NCI-H1930 (cell line): ENCODE data around the gene TEX29.

Experiments used
- DNase-seq, 2 experiments: peaks; one replicate each; lab custom pipeline; 2025; lab: John Stamatoyannopoulos, UW

Gene TEX29

DNA sequence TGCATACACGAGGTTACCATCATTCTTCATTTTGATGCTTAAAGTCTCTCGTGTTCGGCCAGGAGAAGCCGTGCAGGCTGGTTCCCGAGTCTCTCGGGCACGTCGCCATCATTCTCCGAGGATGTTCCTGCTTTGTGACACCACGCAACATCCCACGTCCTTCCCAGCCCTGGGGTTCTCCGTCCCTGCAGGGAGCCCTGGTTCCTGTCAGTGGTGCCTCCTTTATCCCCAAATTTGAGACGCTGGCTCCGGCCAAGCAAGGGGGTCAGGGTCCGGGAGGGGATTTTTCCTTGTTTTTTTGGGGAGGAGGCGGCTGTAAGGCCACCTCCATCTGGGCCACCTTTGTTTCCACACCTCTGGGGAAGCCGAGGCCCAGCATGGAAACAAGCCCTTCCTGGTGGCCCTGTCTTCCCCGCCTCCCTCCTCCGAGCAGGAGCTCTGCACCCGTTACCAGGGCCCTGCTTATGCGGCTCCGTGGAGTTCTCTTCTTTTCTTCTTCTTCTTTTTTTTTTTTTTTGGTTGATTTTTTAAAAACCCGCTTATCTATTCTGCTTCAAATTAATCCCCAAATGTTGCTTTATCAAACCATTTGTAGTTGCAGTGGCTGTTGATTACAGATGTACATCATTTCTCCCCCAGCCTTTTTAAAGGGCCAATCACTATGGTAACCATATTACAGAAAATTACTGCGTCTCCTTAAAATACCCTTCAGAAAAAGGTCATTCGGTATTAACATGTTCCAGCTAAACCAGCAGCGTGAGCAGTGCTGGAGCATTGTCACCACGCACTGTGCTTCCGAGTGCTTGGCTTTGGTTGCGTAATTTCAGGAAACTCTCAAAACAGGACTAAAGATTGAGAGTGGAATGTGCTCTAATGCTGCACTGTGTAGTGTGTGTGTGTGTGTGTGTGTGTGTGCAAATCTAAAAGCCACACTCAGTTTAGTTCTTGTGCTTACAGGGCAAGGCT is 50.4 kb downstream of the TEX29 start:
- DNase-seq: no peak

- no peak for DNase-seq
Measured at GRCh38 chr13:111371720-111372119, 51.3 kb downstream of the TEX29 start.

DNA sequence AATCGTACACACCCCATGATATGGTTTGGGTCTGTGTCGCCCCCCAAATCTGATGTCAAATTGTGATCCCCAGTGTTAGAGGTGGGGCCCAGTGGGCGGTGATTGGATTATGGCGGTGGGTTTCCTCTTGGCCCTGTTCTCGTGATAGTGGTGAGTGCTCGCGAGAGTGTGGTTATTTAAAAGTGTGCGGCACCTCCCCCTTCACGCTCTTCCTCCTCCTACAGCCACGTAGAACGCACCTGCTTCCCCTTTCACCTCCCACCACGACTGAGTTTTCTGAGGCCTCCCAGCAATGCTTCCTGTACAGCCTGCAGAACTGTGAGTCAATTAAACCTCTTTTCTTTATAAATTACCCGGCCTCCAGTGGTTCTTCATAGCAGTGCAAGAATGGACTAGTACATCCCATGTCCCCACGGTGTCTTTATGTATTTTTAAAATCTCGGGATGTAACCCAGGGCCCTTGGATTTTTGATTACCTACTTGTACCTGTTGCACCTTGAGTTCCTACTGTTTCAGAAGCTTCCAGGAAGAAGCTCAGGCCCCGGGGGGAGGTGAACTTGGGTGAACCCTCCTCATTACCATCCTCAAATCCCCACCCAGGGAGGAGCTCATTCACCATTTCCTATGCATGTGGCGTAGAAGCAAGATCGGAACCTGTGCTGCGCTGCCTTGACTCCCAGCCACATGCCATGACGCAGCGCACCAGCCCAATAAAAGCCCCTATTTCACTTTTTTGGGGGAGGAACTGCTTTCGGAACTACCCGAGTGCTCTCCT is 52.4 kb downstream of the TEX29 start:
- no peak for DNase-seq

- no peak for DNase-seq
Measured at GRCh38 chr13:111373486-111373885, 53.0 kb downstream of the TEX29 start.

- DNase-seq: no peak
Measured at GRCh38 chr13:111380431-111380830, 60.0 kb downstream of the TEX29 start.

DNA sequence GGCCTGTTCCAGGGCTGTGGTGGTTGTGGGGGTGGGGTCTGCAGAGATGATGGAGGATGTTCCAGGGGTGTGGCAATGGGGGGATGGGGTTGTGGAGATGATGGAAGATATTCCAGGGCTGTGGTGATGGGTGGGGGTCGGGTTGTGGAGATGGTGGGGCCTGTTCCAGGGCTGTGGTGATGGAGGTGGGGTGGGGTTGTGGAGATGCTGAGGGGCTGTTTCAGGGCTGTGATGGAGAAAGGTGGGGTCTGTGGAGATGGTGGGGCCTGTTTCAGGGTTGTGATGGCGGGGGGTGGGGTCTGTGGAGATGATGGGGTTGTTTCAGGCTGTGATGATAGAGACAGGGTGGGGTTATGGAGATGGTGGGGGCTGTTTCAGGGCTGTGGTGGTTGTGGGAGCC is 62.0 kb downstream of the TEX29 start:
- DNase-seq: no peak

DNA sequence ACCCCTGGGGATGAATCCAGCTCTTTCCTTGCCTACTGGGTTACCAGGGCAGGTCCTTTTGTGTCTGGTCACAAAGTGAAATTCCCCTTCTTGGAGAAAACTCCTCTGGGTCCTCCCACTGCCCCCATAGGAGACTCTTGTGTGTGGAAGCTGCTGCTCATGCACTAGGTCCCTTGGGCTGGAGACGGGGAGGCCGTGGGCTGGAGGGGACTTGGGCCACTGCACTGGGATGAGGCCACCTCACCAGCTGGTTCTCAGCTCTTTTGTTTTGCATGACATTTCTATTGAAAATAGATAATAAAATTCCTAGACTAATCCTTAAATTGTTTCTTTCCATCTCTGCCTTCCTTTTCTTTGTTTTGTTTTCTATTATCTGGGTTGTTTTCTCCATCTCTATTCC is 62.4 kb downstream of the TEX29 start:
- no peak for DNase-seq

GRCh38 chr13:111383591-111384440 is 63.4 kb downstream of the TEX29 start:
- no peak for DNase-seq

GRCh38 chr13:111384441-111385182 is 64.2 kb downstream of the TEX29 start:
- DNase-seq: no peak

GRCh38 chr13:111385183-111385857 is 64.9 kb downstream of the TEX29 start:
- DNase-seq: no peak

DNA sequence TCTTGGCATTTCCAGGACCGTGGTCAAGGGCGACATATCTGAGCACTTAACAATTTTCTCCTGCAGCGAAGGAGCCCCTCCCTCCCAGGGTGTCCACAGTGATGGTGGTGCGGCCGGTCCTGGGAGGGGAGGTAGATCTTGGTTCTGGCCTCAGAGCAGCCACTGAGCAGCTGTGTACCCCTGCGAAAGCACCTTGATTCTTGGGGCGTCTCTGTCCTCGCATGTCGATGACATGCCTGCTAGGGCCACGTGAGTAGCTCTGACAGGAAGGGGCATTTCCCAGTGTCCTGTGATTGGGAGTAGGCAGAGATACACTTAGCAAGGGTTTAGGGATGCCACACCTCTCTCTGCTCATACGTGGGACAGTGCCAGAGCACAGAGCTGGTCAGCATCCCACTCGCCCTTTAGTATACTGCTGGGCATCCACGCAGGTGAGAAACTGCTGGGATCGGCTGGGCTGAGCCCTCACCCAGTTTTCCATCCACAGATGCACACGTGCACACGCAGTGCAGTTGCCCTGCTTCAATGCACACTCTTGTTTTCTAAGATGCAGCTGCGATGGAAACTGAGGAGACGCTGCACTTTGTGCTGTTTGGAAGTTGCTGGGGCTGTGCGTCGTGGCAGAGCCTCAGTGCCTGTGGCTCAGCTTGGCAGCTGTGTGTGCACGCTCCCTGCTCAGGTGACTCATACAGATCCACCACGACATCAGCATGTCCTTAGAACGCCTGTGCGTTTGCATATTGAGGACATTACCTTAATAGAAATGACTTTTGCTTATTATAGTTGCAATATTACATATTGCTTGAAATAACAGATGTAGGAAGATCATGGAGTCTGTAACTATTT is 66.8 kb downstream of the TEX29 start:
- no peak for DNase-seq

- DNase-seq: no peak
Measured at GRCh38 chr13:111387945-111388600, 67.6 kb downstream of the TEX29 start.

DNA sequence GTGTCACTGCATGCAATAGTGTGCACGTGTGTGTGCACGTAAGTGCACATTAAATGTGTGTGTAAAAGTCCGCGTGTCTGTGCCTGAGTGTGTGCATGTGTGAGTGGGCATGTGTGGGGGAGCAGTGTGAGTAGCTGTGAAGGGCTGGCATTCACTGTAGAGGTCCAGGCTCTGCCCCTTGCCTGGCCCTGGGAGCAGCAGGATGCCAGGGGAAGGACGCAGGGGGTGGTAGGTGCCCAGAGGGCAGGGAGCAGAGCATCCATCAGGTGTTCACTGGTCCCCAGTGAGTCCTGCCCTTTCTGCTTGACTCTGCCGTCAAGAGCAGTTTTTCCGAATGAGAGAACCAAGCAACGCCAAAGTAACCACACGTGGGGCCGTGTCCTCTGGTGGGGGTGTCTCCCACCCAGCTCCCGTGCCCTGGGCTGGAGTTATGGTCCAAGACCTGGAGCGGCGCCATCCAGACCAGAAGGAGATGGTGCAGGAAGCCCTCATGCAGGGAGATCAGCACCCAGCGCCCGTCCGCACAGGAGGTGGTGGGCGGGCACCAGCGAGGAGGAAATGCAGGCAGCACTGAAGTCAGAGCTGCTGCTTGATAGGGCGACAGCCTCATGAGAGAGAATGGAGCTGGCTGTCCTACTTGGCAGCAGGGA is 68.5 kb downstream of the TEX29 start:
- DNase-seq: no peak

DNA sequence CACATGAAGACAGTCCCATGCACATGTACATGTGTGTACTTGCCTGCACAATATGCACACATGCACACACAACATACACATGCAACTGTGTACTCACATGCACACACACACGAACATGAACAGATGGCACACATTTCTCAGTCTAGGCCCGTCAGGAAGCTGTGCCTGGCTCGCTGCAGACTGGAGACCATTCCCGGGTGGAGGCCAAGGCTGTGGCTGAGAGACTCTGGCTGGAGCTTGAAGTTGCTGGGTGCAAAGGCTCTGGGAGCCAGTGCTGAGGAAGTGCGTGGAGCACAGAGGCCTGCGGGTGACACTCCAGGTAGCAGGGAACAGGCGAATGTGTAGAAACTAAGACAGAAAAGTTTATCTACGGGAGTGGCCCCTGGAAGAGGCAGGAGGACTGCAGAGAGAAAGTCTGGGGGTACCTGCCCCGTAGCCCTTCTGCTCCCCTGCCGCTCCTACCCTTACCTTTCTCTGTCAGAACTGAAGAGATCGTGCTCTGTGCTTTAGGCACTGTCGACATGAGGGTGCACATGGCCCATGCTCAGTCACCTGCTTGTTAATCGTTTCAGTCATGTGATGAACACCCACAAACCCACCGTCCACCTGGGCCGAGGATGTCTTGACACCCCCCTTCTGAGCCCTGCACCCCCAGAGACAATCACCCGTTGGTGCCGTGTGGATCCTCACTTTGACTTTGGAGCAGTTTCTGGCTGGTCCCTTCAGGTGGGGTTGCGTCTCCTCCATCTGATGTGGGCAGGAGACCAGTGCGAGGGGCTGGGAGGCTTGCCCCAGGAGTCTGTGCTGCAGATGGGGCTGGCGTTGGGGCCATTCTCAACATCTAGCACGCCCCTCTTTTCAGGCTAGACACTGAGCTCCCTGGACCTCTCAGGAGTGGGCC is 69.4 kb downstream of the TEX29 start:
- DNase-seq: no peak

GRCh38 chr13:111390522-111391270 is 70.3 kb downstream of the TEX29 start:
- DNase-seq: no peak

- no peak for DNase-seq
Measured at GRCh38 chr13:111392486-111392885, 72.0 kb downstream of the TEX29 start.

DNA sequence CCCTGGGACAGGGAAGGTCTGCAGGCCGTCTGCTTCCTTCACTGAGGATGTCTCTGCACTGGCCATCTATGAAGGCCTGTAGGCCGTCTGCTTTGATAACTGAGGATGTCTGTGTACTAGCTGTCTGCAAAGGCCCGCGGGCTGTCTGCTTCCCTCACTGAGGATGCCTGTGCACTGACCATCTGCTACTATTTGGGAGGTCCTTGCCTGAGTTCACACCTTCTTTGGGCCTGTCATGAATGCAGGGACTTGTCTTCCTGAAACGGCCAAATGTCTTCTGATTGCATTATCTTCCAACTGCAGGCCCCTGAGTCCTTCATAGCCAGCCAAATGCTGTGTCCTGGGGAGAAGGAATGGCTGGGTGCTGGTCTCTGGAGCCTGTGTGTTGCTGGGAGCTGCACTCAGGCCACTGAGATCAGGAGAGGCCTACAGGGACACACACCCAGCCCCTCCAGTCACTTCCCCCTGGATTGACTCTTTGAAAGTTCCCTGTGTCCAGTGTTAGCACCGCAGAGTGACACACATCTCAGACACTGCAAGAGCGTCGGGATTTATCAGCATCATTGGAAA is 72.9 kb downstream of the TEX29 start:
- DNase-seq: no peak
